Mammary epithelial cell (primary cell): ENCODE measurements around the gene DOCK1.

Experiments
- CTCF ChIP-seq, 2 donors: IDR thresholded peaks in 1 of 2; conservative IDR thresholded peaks in 1 of 2; 2 replicates each; pipeline ENCODE4 v1.5.1; 2011 to 2012; ENCODE audit warnings: inconsistent platforms in 2 of 2, low read length in 2 of 2, mild to moderate bottlenecking in 2 of 2, control low read depth in 1 of 2, low read depth in 1 of 2; ENCODE audit not compliant: insufficient read depth in 1 of 2; ENCODE audit errors: extremely low read depth in 1 of 2
- EZH2 ChIP-seq: IDR thresholded peaks from 2 replicates; pipeline ENCODE4 v1.6.1; 2012; ENCODE audit warnings: low read length, inconsistent platforms, borderline replicate concordance

GRCh38 chr10:127468632-127469031 lies 563.4 kb downstream of the DOCK1 start:
- TF ChIP-seq CTCF (conservative IDR thresholded peaks at IDR 0.05 in 1 of 2, IDR thresholded peaks at IDR 0.05 in 1 of 2; ENCODE audit: extremely low read depth in 1 of 2, insufficient read depth in 1 of 2, low read depth in 1 of 2, low read length in 2 of 2) (no peak), EZH2 (no peak)
